KG1 (cell line): ENCODE results near the gene IL31RA.
A peak's percentile ranks its signal among the peaks of the same experiment; 100 is the strongest.

Experiments
- DNase-seq: peaks from one replicate; lab custom pipeline; 2025; lab: John Stamatoyannopoulos, UW

IL31RA gene

GRCh38 chr5:55903121-55903701 is 52.1 kb downstream of the IL31RA start:
- no peak for DNase-seq

DNA sequence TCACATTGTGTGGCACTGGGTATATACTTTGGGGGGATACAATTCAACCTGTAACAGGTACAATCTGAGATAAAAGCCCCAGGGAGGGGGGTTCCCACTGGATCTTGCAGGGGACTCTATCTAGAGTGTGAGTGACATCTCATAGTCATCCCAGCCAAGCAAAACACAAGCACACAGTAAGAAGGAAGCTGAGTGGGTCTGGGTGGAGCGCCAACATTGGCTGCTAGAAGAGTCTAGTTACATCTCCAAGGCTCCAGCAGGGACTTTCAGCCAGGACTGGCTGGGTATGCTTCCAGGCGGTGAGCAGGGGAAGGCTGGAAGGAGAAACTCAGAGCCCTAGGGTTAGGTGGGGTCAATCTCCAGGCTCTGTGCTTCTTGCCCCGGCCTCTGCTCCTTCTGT is 53.0 kb downstream of the IL31RA start:
- no peak for DNase-seq

DNA sequence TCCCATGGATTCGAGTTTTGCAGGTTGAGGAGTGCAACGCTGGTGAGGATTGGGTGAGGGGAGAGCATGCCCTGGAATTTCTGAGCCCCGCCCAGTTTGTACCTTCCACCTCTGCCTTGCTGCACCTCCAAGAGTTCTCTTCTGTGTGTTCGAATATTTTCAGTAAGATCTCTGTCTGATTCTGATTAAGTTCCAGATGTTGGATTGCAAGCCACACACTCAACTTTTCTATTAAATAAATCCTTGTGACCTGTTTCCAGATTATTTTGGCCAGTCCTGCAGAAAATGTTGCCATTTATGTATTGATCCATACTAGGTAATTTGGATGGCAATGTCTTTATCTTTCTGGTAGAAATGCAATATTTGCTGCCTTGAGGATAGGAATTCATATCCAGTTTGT is 54.1 kb downstream of the IL31RA start:
- DNase-seq, result no peak

DNA sequence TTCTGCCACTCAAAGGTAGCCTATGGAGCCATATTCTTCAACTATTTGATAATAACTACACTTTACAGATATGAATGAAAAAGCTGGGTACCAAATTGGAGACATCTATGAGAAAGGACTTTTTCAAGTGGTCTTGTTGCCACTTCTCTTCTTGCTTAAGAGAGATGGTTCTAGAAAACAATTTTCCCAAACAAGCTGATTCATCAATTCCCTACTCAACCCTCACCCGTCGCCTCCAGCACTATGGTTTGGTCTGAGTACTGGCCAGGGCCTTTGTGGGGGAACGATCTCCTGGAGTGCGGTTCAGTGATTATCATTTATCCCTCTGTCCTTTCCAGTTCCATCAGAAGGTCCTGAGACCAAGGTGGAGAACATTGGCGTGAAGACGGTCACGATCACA is 56.8 kb downstream of the IL31RA start:
- DNase-seq, result no peak

DNA sequence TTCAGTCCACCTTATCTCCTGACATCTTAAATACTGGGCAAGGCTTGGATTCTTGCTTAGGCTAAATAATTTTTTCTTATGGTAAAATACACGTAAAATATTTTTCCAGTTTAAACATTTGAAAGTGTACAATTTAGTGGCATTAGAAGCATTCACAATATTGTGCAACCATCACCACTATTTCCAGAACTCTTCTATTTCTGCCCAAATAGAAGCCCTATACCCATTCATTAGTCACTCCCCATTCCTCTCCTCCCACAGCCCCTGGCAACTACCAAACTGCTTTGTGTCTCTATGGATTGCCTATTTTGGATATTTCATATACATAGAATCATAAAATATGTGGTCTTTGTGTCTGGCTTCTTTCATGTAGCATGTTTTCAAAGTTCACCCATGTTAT is 57.6 kb downstream of the IL31RA start:
- DNase-seq, result no peak

GRCh38 chr5:55911784-55912653 is 60.9 kb downstream of the IL31RA start:
- no peak for DNase-seq

- no peak for DNase-seq
Observed at GRCh38 chr5:55913466-55914413, 62.6 kb downstream of the IL31RA start.

GRCh38 chr5:55914971-55915370 is 63.8 kb downstream of the IL31RA start:
- no peak for DNase-seq

DNA sequence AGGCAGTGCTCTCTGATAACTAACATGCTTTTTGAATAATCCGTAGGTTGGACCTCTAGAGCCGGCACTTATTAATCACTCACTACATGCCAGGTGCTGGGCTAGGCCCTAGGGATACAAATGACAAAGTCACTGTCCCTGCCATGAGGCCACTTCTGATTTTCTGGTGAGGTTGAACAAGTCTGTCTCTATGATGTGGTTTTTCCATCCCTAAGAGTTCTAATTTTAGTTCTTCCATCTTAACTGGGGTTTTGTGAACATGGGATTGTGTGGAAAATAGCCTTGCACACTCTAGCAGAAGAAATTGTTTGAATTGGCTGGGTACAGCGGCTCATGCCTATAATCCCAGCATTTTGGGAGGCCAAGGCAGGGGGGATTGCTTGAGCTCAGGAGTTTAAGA is 64.6 kb downstream of the IL31RA start:
- DNase-seq, result no peak

DNA sequence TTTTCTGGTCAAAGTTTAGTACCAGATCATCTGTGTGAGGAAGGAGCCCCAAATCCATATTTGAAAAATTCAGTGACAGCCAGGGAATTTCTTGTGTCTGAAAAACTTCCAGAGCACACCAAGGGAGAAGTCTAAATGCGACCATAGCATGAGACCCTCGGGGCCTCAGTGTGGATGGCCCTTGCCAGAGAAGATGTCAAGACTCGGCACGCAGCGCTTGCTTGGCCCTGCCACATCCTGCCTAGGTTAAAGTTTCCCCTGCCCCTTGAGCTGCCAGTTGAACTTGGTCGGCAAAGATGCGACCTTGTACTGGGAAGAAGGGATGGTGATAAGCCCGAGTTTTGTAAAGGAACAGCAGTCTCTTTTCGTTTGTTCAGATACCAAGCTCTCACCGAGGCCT is 65.8 kb downstream of the IL31RA start:
- DNase-seq, result no peak

- DNase-seq, result no peak
Observed at GRCh38 chr5:55917402-55918086, 66.4 kb downstream of the IL31RA start.

DNA sequence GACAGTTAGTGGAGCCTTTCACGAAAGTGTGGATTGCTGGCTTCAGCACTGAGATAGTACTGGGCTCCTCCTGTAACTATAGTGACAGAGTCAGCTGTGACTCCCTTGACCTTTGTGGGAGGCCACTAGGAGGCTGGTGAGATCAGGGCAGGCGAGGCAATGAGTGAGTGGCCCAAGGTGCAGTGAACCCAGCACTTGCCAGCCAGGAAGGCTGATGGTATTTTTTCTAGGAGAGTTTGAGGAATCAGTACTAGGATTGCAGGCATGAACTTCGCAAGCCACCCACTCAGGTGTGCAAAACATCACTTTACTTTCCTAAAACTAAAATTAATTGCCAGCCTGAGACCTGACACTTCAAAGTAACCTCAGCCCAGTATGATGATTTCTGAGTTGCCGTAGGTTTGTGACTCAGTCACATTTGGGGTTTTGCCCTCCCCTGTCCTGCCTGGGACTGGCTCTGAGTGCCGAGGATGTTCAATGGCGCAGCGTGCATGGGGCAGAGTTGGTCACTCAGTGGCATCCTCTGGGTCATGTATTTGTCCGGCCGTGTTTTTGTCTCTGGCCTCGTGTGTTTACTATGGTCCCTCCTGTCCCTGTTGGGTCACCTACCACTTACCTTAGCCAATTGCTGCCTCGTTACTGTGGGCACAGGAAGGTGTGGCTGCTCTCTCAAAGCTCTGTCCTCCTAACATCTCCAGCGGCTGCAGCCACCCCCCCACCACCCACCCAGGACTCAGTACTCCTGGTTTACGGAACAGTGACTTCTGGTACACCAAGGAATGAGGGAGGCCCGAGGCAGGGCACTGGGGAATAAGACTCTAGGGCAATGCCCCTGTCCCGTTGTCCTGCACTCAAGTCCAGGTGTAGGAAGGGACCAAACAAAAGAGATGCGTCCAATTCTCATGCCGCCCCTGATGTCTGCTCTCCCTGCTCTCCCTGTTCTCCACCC is 67.2 kb downstream of the IL31RA start:
- no peak for DNase-seq

- DNase-seq, result no peak
Observed at GRCh38 chr5:55919625-55920024, 68.5 kb downstream of the IL31RA start.

GRCh38 chr5:55920784-55921183 is 69.6 kb downstream of the IL31RA start:
- DNase-seq, result no peak

- DNase-seq, result no peak
Observed at GRCh38 chr5:55921617-55922016, 70.5 kb downstream of the IL31RA start.

GRCh38 chr5:55923177-55923771 is 72.1 kb downstream of the IL31RA start:
- peak; percentile 16 for DNase-seq

DNA sequence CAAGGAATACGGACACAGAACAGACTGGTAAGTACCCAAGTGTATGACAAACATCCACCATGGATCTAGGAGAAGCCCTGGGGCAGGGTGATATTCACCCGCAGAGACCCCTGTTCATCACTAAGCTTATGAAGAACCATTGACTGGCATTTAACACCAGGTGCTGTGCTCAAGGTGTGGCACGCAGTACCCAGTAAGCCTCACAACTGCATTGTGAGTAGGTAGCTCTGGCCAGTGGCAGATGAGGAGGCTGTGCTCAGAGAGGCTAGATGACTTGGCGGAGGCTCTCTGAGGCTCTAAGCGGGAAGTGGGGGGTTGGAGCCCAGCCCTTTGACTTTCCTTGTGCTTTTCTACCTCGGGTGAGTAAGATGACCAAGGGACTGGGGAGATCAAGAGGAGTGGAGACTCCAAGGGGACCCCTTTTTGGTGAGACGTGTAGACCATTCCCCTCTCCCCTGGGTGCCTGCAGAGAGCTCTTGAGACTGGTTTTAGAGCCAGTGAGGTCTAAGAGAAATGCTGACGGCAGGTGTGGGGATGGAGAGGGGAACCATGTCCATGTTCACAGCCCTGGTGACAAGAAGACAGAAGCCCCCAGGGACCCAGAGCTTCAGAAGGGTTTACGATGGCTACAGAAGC is 72.8 kb downstream of the IL31RA start:
- no peak for DNase-seq

DNA sequence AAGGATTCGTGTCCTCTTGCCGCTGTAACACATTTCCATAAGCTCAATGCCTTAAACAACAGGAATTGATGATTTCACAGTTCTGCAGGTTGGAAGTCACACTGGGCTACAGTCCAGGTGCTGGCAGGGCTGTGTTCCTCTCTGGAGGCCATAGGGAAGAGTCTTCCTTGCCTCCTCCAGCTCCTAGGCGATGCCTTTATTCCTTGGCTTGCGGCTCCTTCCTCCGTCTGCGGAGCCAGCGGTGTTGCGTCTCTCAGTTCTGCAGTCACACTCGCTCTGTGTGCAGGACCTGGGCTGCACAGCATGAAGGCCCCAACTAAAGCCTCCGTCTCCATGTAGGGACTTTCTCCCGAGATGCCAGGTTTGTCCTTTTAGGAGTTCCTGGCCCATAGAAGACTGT is 73.6 kb downstream of the IL31RA start:
- DNase-seq, result no peak

DNA sequence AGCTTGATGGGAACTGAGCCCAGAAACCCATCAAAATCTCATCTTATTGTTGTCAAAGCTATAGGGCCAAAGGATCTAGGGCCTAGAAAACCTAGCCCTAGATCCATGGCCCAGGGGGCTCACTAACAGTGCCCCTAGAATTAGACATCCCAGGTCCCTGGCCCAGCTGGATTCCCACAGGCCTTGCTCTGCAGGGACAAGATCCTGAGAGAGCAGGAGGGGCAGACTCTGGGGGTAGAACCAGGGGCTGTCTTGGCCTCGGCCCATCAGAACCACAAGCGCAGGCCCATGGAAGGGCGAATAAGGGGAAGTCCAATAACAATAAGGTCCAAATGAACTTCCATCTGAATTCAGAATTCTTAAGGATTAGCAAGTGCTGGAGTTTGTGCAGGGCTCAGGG is 74.0 kb downstream of the IL31RA start:
- no peak for DNase-seq

DNA sequence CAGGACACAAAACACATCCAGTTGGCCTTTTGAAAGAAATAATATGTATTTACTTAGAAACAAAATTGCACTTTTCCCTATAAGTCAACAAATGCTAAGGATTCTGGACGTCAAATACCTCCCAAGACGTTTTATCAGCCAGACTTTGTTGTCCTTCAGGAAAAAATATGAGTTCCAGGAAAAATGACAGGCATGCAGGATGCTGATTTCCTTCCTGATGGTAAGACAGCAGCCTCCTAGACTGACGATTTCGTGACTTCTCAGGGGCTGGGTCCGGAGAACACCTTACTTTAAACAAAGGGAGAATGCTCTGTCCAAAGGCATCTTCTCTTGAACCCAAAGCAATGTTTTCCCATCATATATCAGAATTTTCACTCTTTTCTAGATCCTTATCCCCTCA is 74.6 kb downstream of the IL31RA start:
- no peak for DNase-seq
